HG03064 (cell line): ENCODE results near the gene SORBS1.

ENCODE experiments used
- ATAC-seq: cut with Tn5 transposase; IDR thresholded peaks from one replicate; pipeline ENCODE4 v1.9.1; 2021; ENCODE audit warnings: low read depth; ENCODE audit not compliant: unreplicated experiment

The SORBS1 gene

GRCh38 chr10:95280637-95281036 is 280.5 kb downstream of the SORBS1 start:
- ATAC-seq, result no peak

DNA sequence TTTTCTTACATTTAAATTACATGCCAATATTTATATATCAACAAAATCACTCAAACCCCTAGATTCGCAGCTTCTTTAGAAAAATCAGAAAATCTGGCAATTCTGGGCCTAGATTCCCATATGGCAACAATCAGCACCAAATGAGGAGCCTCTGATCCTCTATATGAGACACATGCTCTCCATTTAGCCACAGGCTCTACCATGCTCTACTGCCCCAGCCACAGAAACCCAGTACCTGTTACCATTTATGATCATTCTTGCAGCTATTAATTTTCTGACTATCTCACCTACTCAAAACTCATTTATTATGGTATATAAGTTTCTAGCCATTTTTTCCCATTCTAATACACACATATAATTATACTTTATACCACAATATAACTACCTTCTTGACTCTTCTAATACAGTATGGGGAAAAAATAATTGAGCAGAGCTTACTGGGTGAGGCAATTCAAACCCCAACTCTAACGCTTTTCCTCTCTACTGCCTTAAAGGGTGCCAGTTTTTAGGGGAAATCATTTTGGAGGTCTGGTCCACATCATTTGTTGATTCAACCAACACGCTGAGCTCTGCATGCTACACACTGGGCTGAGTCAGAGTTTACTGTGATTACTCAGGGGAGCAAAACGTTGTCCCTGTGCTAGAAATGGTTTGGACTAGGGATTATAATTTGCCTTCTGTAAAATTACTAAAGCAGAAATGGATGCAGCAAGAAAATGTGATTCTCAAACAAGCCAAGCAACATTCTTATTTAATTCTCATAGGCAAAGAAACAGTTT is 281.9 kb downstream of the SORBS1 start:
- ATAC-seq, result no peak

DNA sequence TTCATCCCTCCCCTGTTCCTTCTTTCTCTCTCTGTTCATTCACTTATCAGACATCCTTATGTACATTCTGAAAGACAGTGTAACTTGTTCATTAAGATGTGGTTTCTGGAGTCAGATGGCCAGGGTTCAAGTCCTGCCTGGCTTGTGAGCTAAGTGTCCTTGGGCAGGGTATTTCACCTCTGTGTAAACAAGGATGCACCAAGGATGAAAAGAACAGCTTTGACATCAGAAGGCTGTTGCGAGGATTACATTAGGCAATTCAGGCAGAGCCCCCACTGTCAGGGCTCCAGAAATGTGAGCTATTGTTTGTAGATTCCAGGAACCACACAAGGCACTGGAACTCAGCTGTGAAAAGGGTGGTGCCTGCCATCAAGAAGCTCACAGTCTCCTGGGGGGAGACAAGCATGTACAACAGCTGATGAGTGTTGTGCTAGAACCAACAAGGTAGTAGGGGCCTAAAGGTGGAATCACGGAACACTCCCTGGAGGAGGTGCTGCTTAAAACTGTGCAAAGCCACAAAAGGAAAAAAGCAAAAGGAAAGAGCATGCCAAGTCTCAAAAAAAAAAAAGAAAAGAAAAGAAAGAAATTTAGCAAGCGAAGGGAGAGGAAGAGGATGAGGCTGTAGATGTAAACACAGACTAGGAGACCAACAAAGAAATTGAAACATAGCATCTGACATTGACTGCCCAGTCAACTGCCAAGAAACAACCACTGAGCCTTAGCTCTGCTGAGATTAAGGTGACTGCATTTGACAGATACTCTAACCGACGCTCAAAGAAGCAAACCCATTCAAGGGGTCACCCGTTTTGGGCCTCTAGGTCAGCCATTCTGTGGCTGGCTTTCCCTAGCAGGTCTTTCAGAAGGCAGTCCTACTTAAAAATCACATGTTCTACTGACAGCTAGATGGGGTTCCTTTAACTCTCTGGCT is 282.8 kb downstream of the SORBS1 start:
- ATAC-seq, result no peak

GRCh38 chr10:95277614-95278013 is 283.6 kb downstream of the SORBS1 start:
- ATAC-seq, result no peak

- ATAC-seq, result no peak
Measured at GRCh38 chr10:95277201-95277570, 284.0 kb downstream of the SORBS1 start.

- ATAC-seq, result no peak
Measured at GRCh38 chr10:95276367-95277200, 284.6 kb downstream of the SORBS1 start.

GRCh38 chr10:95275726-95276366 is 285.3 kb downstream of the SORBS1 start:
- no peak for ATAC-seq

- no peak for ATAC-seq
Measured at GRCh38 chr10:95273393-95274312, 287.5 kb downstream of the SORBS1 start.

- ATAC-seq, result no peak
Measured at GRCh38 chr10:95268438-95268837, 292.7 kb downstream of the SORBS1 start.

- no peak for ATAC-seq
Measured at GRCh38 chr10:95267251-95267650, 293.9 kb downstream of the SORBS1 start.

DNA sequence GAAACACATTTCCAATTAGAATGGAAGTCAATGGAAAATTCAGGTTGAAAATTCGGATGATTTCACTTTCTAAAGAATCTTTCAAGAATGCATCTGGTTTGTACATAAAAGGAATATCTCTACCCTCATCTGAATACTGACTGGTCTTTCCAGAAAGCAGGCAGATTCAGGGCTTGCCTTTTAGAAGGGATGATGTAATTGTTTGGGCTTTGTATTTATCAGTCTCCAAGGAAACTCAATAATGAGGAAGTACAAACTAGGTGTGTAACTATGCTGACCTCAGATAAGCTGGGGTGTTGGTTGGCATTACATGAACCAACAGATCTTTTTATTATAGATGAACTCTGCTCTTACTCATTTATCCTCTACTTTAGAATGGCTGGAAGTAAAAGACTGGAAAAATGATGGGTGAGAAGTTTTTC is 294.5 kb downstream of the SORBS1 start:
- ATAC-seq, result peak; percentile 59

- ATAC-seq, result no peak
Measured at GRCh38 chr10:95265572-95265971, 295.6 kb downstream of the SORBS1 start.

- ATAC-seq, result no peak
Measured at GRCh38 chr10:95264227-95265051, 296.7 kb downstream of the SORBS1 start.

DNA sequence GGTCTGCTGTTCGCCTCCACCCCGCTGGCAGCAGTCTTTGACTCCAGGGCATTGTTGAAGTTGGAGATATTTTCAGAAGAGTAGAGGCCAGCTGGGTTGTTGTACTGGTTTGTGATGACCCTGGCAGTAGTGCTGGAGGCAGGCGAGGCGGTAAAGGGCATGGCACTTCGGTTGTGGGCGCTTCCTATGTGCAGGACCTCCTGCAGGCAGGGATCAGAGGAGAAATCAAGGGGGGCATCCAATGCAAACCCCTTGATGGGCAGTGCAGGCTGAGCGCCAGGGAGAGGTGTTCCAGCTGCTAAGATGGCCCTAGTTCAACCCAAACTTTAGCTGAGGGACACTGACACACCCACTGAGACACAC is 297.3 kb downstream of the SORBS1 start:
- ATAC-seq, result no peak

- ATAC-seq, result no peak
Measured at GRCh38 chr10:95262763-95263518, 298.2 kb downstream of the SORBS1 start.

GRCh38 chr10:95261926-95262325 is 299.2 kb downstream of the SORBS1 start:
- ATAC-seq, result no peak
